ENCODE results near the gene C1QTNF4.

The C1QTNF4 gene

GRCh38 chr11:47626234-47626633 is 32.0 kb upstream of the C1QTNF4 start:
- no peak for DNase-seq (ENCODE audit: low read depth)
- no peak overlapping the region for H3K4me3 ChIP-seq (ENCODE audit: low read length)
- TF ChIP-seq CTCF (IDR thresholded peaks at IDR 0.05; ENCODE audit: insufficient read depth, low read depth, low read length, missing control alignments): no peak

GRCh38 chr11:47620836-47621378 is 26.7 kb upstream of the C1QTNF4 start:
- no peak overlapping the region for H3K4me3 ChIP-seq (ENCODE audit: low read length)
- no peak for DNase-seq (ENCODE audit: low read depth)
- TF ChIP-seq CTCF (IDR thresholded peaks at IDR 0.05; ENCODE audit: insufficient read depth, low read depth, low read length, missing control alignments): no peak

GRCh38 chr11:47617417-47617809 is 23.2 kb upstream of the C1QTNF4 start:
- DNase-seq (ENCODE audit: low read depth): no peak
- H3K4me3 ChIP-seq (ENCODE audit: low read length): no peak overlapping the region
- TF ChIP-seq CTCF (IDR thresholded peaks at IDR 0.05; ENCODE audit: insufficient read depth, low read depth, low read length, missing control alignments): no peak

- peak; percentile 62 for DNase-seq (ENCODE audit: low read depth)
- TF ChIP-seq CTCF (IDR thresholded peaks at IDR 0.05; ENCODE audit: insufficient read depth, low read depth, low read length, missing control alignments): peak; percentile 81
- no peak overlapping the region for H3K4me3 ChIP-seq (ENCODE audit: low read length)
Observed at GRCh38 chr11:47616726-47617416, 22.7 kb upstream of the C1QTNF4 start.

- no peak for DNase-seq (ENCODE audit: low read depth)
- TF ChIP-seq CTCF (IDR thresholded peaks at IDR 0.05; ENCODE audit: insufficient read depth, low read depth, low read length, missing control alignments): no peak
- no peak overlapping the region for H3K4me3 ChIP-seq (ENCODE audit: low read length)
Observed at GRCh38 chr11:47615249-47615648, 21.0 kb upstream of the C1QTNF4 start.

GRCh38 chr11:47611348-47611794 is 17.2 kb upstream of the C1QTNF4 start:
- DNase-seq (ENCODE audit: low read depth): no peak
- TF ChIP-seq CTCF (IDR thresholded peaks at IDR 0.05; ENCODE audit: insufficient read depth, low read depth, low read length, missing control alignments): no peak
- H3K4me3 ChIP-seq (ENCODE audit: low read length): no peak overlapping the region

GRCh38 chr11:47609675-47610074 is 15.5 kb upstream of the C1QTNF4 start:
- no peak for TF ChIP-seq CTCF (IDR thresholded peaks at IDR 0.05; ENCODE audit: insufficient read depth, low read depth, low read length, missing control alignments)
- DNase-seq (ENCODE audit: low read depth): no peak

More at GRCh38 chr11:47609675-47610074, 15.5 kb upstream of the C1QTNF4 start:
- H3K4me3 ChIP-seq (ENCODE audit: low read length): no peak overlapping the region

Measured in epithelial cell of esophagus (primary cell).